HEK293T (cell line): Measurements from ENCODE around the gene KLHL22.

Experiments
- ELF4 ChIP-seq: fragments of 450-650 bp; IDR thresholded peaks from 2 replicates; pipeline ENCODE4 v1.6.1; 2017; ENCODE audit warnings: antibody characterized with exemption
- FOXA1 ChIP-seq: fragments of 450-650 bp; IDR thresholded peaks from 2 replicates; pipeline ENCODE4 v1.6.1; 2016; ENCODE audit warnings: mild to moderate bottlenecking
- FOXM1 ChIP-seq: fragments of 450-650 bp; IDR thresholded peaks from 2 replicates; pipeline ENCODE4 v1.6.1; 2017; ENCODE audit warnings: mild to moderate bottlenecking, borderline replicate concordance
- HDGF ChIP-seq: fragments of 450-650 bp; IDR thresholded peaks from 2 replicates; pipeline ENCODE4 v1.6.1; 2017; ENCODE audit warnings: antibody characterized with exemption, borderline replicate concordance
- LEF1 ChIP-seq: fragments of 450-650 bp; IDR thresholded peaks from 2 replicates; pipeline ENCODE4 v1.6.1; 2017; ENCODE audit warnings: mild to moderate bottlenecking, borderline replicate concordance
- SP1 ChIP-seq: fragments of 450-650 bp; IDR thresholded peaks from 2 replicates; pipeline ENCODE4 v1.6.1; 2017
- SUZ12 ChIP-seq: fragments of 450-650 bp; IDR thresholded peaks from 2 replicates; pipeline ENCODE4 v1.6.1; 2016; ENCODE audit warnings: mild to moderate bottlenecking
- TARDBP ChIP-seq: fragments of 450-650 bp; IDR thresholded peaks from 2 replicates; pipeline ENCODE4 v1.6.1; 2016

DNA sequence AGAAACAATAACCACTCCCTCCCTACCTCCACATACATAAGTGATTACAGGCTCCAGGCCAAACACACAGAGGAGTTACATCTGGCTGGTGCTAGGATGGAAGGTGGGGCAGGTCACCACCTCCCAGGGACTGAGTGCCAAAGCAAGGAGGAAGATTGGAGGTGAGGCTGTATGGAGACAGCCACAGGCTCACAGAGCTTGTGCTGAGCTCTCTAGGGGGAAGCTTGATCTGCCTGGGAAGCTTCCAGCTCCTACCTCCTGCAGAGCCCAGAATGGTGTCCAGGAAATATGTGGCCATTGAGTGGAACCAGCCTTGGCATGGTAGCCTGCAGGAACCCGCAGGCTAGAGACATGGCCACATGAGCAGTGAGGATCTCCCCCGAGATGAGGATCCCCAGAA lies 8.2 kb upstream of the KLHL22 start:
- TF ChIP-seq LEF1: no peak
- no peak for TF ChIP-seq FOXA1
- TF ChIP-seq SUZ12: no peak
- TF ChIP-seq HDGF: no peak
- no peak for TF ChIP-seq SP1
- TF ChIP-seq FOXM1: no peak
- TF ChIP-seq ELF4: no peak
- no peak for TF ChIP-seq TARDBP
